GM19395 (cell line): ENCODE measurements around the gene CADM1.
A peak's percentile ranks its signal among the peaks of the same experiment; 100 is the strongest.

ENCODE experiments used
- ATAC-seq: cut with Tn5 transposase; IDR thresholded peaks from one replicate; pipeline ENCODE4 v1.9.1; 2021; ENCODE audit warnings: mild to moderate bottlenecking, moderate library complexity; ENCODE audit not compliant: unreplicated experiment

The CADM1 gene

GRCh38 chr11:115504276-115505158 is at the start of gene CADM1:
Gene CADM1, minus strand, starts transcription at chr11:115504415.
- peak; percentile 66 for ATAC-seq

GRCh38 chr11:115552773-115553438 is 48.7 kb upstream of the CADM1 start:
- no peak for ATAC-seq

- no peak for ATAC-seq
Observed at GRCh38 chr11:115552151-115552772, 48.0 kb upstream of the CADM1 start.

GRCh38 chr11:115550291-115551059 is 46.3 kb upstream of the CADM1 start:
- ATAC-seq = no peak

- no peak for ATAC-seq
Observed at GRCh38 chr11:115548878-115549528, 44.8 kb upstream of the CADM1 start.

- no peak for ATAC-seq
Observed at GRCh38 chr11:115545581-115546210, 41.5 kb upstream of the CADM1 start.

GRCh38 chr11:115544422-115544948 is 40.3 kb upstream of the CADM1 start:
- no peak for ATAC-seq

GRCh38 chr11:115541518-115541917 is 37.3 kb upstream of the CADM1 start:
- no peak for ATAC-seq

- no peak for ATAC-seq
Observed at GRCh38 chr11:115539844-115540243, 35.6 kb upstream of the CADM1 start.

GRCh38 chr11:115535781-115536180 is 31.6 kb upstream of the CADM1 start:
- no peak for ATAC-seq

- ATAC-seq = no peak
Observed at GRCh38 chr11:115530752-115531151, 26.5 kb upstream of the CADM1 start.

- no peak for ATAC-seq
Observed at GRCh38 chr11:115528225-115528624, 24.0 kb upstream of the CADM1 start.

GRCh38 chr11:115527534-115528125 is 23.4 kb upstream of the CADM1 start:
- no peak for ATAC-seq

- no peak for ATAC-seq
Observed at GRCh38 chr11:115525531-115526006, 21.4 kb upstream of the CADM1 start.

GRCh38 chr11:115524572-115524971 is 20.4 kb upstream of the CADM1 start:
- ATAC-seq = no peak

GRCh38 chr11:115523727-115524399 is 19.6 kb upstream of the CADM1 start:
- ATAC-seq = no peak

- ATAC-seq = no peak
Observed at GRCh38 chr11:115522302-115522701, 18.1 kb upstream of the CADM1 start.

GRCh38 chr11:115521825-115522224 is 17.6 kb upstream of the CADM1 start:
- ATAC-seq = no peak
